Measurements from ENCODE around the gene NDUFS7. TPM values are rescaled to one million over a fixed set of nuclear protein-coding genes. Genes with fewer than 3 reads are reported as not detected.

Gene NDUFS7
- total RNA-seq, 4 donors from 2014 or later: 108 to 217 (median 128) TPM

DNA sequence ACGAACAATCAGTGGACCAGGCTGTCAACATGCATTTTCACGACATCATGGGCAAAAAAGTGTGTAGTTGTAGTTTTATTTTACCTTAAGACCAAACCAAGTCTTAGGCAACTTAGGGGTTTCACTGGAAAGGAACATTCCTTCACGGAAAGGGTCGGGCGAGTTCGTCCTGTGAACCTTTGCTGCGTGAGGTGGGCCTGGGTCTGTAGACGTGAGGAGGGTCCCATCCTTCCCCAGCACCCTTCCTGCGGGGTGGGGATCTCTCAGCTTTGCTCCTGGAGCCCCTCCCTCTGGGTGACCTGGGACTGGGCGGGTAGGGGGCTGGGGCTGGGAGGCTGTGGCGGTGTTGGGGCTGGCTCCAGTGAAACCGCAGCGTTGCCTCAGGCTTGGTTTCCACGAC is 42.2 kb downstream of the NDUFS7 start:
- no peak for DNase-seq (ENCODE audit: low spot score in 2 of 2)
- WGBS, 2 donors: 86 to 90% methylated on average over 14 of the region's 14 CpGs
- intact Hi-C loops (cut with DNase I; ENCODE audit: low total_unique reads): no loop called here
- TF ChIP-seq, protein P1, sequence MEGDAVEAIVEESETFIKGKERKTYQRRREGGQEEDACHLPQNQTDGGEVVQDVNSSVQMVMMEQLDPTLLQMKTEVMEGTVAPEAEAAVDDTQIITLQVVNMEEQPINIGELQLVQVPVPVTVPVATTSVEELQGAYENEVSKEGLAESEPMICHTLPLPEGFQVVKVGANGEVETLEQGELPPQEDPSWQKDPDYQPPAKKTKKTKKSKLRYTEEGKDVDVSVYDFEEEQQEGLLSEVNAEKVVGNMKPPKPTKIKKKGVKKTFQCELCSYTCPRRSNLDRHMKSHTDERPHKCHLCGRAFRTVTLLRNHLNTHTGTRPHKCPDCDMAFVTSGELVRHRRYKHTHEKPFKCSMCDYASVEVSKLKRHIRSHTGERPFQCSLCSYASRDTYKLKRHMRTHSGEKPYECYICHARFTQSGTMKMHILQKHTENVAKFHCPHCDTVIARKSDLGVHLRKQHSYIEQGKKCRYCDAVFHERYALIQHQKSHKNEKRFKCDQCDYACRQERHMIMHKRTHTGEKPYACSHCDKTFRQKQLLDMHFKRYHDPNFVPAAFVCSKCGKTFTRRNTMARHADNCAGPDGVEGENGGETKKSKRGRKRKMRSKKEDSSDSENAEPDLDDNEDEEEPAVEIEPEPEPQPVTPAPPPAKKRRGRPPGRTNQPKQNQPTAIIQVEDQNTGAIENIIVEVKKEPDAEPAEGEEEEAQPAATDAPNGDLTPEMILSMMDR (IDR thresholded peaks at IDR 0.05): no peak
- TF ChIP-seq POLR2A (IDR thresholded peaks at IDR 0.05): no peak
- H3K4me3 ChIP-seq (ENCODE audit: low read depth, poor library complexity, severe bottlenecking): no peak overlapping the region

DNA sequence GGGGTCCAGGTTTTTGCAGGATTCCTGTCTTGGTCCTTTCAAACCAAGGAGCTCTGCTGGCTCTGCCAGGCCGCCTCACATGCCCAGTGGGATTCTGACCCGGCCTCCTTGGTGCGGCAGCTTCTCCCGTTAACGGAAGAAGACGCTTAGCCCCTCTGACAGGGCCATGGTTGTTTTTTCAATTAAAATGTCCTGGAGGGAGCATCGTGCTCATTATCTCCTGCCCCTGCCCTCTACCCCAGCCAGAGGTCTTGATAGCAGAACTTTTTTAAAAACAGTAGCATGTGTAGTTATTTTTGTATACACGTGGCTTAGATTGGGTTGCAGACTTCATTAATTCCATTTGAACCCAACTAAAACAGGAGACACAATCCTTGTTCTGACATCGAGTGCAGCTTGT is 43.0 kb downstream of the NDUFS7 start:
- intact Hi-C loops (cut with DNase I; ENCODE audit: low total_unique reads): no loop called here
- TF ChIP-seq, protein P1 (IDR thresholded peaks at IDR 0.05): no peak
- TF ChIP-seq POLR2A (IDR thresholded peaks at IDR 0.05): no peak
- no peak for DNase-seq (ENCODE audit: low spot score in 2 of 2)
- no peak overlapping the region for H3K4me3 ChIP-seq (ENCODE audit: low read depth, poor library complexity, severe bottlenecking)
- WGBS, 2 donors: 85 to 91% methylated on average over 9 of the region's 9 CpGs

DNA sequence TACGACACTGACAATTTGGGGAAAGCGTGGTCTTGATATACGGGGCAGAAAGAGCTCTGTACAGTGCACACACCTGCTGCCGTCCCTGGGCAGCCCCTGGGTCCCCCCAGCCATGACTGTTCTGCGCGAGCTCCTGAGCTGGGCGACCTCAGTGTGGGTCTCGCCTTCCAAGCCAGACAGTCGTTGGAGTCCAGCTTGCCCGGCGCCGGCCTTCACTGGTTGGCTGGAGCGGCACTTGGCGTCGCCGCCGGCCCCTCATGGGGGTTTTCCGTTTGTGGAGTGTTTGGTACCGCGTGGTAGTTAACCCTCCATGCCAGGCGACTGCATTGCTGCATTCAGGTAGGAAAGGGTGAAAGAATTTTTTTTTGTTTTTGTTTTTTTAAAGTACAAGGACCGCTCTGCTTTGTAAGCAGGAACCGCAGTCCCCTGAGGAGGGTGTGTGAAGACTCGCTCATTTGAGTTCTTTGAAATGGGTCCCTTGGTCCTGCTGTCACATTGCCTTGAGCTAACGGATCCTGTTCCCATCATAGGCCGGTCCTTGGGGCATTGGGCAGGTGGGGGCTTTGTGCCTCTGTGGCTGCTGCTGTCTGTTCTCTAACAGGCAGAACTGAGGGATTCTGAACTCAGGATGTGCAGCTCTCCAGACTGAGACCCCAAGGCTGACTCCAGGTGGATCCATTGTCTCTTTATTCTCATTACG is 43.7 kb downstream of the NDUFS7 start:
- no peak for DNase-seq (ENCODE audit: low spot score in 2 of 2)
- TF ChIP-seq, protein P1 (IDR thresholded peaks at IDR 0.05): no peak
- TF ChIP-seq POLR2A (IDR thresholded peaks at IDR 0.05): no peak
- WGBS, 2 donors: 90 to 91% methylated on average over 27 of the region's 27 CpGs
- no peak overlapping the region for H3K4me3 ChIP-seq (ENCODE audit: low read depth, poor library complexity, severe bottlenecking)
- intact Hi-C loops (cut with DNase I; ENCODE audit: low total_unique reads): no loop called here

DNA sequence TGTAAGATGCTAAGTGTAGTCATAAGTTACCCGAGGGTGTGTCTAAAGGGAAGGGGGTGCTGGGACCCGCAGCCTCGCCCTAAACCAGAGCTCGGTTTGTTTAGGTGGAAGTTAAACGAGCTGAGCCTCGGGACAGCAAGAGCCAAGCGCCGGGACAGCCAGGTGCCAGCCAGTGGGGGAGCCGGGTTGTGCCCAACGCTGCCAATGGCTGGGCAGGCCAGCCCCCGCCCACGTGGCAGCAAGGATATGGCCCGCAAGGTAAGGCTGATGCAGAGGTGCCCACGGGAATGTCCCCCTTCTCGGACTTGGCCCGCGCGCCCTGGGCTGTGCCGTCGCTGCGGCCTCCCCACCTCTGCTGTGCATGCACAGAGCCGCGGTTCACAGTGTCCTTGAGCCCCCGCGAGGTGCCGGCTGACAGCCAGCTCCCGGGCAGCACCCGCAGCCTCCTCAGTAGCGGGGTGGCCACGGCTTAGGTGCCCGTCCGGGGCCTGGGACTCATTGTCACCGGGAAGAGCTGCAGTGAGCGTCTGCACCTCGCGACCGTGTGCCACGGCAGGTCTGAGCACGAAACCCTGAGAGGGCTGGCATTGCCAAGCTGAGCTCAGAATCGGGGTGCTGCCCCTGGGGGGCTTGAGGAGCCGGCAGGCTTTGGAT is 45.2 kb downstream of the NDUFS7 start:
- TF ChIP-seq, protein P1 (IDR thresholded peaks at IDR 0.05): no peak
- TF ChIP-seq POLR2A (IDR thresholded peaks at IDR 0.05): no peak
- intact Hi-C loops (cut with DNase I; ENCODE audit: low total_unique reads): no loop called here
- WGBS, 2 donors: 77 to 79% methylated on average over 26 to 41 of the region's 41 CpGs
- DNase-seq (ENCODE audit: low spot score in 2 of 2): no peak
- no peak overlapping the region for H3K4me3 ChIP-seq (ENCODE audit: low read depth, poor library complexity, severe bottlenecking)

DNA sequence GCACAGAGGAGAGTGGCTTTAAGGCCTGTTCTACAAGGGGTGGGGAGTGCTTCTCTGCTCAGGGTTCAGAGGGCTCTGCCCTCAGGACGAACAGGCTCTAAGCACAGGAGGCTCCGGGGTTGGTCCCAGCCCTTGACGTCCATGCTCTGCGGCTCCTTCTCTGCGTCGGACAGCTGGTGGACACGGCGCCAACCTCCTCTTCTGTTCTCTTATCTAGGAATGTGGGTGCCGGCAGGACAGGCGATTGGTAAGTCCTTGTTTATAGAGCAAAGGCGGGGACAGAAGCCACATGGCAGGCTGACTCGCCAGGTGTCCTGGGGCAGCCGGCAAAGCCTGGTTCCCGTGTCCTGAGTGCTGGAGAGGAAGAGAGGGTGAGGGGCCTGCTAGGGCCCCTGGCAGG is 46.0 kb downstream of the NDUFS7 start:
- no peak overlapping the region for H3K4me3 ChIP-seq (ENCODE audit: low read depth, poor library complexity, severe bottlenecking)
- no peak for DNase-seq (ENCODE audit: low spot score in 2 of 2)
- TF ChIP-seq, protein P1 (IDR thresholded peaks at IDR 0.05): no peak
- TF ChIP-seq POLR2A (IDR thresholded peaks at IDR 0.05): no peak
- WGBS, 2 donors: 89 to 91% methylated on average over 14 of the region's 14 CpGs
- intact Hi-C loops (cut with DNase I; ENCODE audit: low total_unique reads): no loop called here
